ENCODE measurements around the gene PTGDS.
A peak's percentile ranks its signal among the peaks of the same experiment; 100 is the strongest.

PTGDS gene

GRCh38 chr9:137011907-137012675 is 34.8 kb downstream of the PTGDS start:
- no peak for DNase-seq
- ATAC-seq: no peak

- ATAC-seq (no peak), DNase-seq (no peak)
These were observed 35.6 kb downstream of the PTGDS start for GRCh38 chr9:137012694-137013570.

- DNase-seq: no peak
- ATAC-seq: no peak
These were observed 36.3 kb downstream of the PTGDS start for GRCh38 chr9:137013571-137013940.

- DNase-seq: no peak
- no peak for ATAC-seq
These were observed 36.9 kb downstream of the PTGDS start for GRCh38 chr9:137014166-137014565.

GRCh38 chr9:137014776-137015539 is 37.7 kb downstream of the PTGDS start:
- ATAC-seq (no peak), DNase-seq (no peak)

GRCh38 chr9:137015540-137015930 is 38.2 kb downstream of the PTGDS start:
- ATAC-seq (no peak), DNase-seq (no peak)

- DNase-seq (no peak), ATAC-seq (no peak)
These were observed 38.7 kb downstream of the PTGDS start for GRCh38 chr9:137015976-137016375.

GRCh38 chr9:137016436-137016835 is 39.1 kb downstream of the PTGDS start:
- no peak for ATAC-seq
- DNase-seq: no peak

GRCh38 chr9:137017071-137017470 is 39.8 kb downstream of the PTGDS start:
- no peak for DNase-seq
- ATAC-seq: no peak

GRCh38 chr9:137017791-137018497 is 40.6 kb downstream of the PTGDS start:
- ATAC-seq (no peak), DNase-seq (no peak)

- no peak for ATAC-seq
- no peak for DNase-seq
These were observed 41.7 kb downstream of the PTGDS start for GRCh38 chr9:137018761-137019559.

GRCh38 chr9:137019891-137020683 is 42.8 kb downstream of the PTGDS start:
- DNase-seq (no peak), ATAC-seq (no peak)

GRCh38 chr9:137020771-137021567 is 43.7 kb downstream of the PTGDS start:
- DNase-seq (no peak), ATAC-seq (no peak)

GRCh38 chr9:137021568-137021978 is 44.3 kb downstream of the PTGDS start:
- DNase-seq (no peak), ATAC-seq (no peak)

- DNase-seq: peak; percentile 81
- ATAC-seq: peak; percentile 78
These were observed 44.8 kb downstream of the PTGDS start for GRCh38 chr9:137021979-137022661.

- no peak for DNase-seq
- no peak for ATAC-seq
These were observed 45.3 kb downstream of the PTGDS start for GRCh38 chr9:137022662-137023008.

- ATAC-seq (no peak), DNase-seq (no peak)
These were observed 45.9 kb downstream of the PTGDS start for GRCh38 chr9:137023157-137023556.

- DNase-seq (no peak), ATAC-seq (no peak)
These were observed 46.3 kb downstream of the PTGDS start for GRCh38 chr9:137023583-137023991.

GRCh38 chr9:137025517-137025966 is 48.2 kb downstream of the PTGDS start:
- DNase-seq (no peak), ATAC-seq (no peak)

All from stimulated activated naive CD8-positive, alpha-beta T cell treated with anti-CD3 and anti-CD28 coated beads, Interleukin-15, Interleukin-2, amounts not matched to agents 100 U/mL and 50 U/mL, for 24 hours (primary cell).